ENCODE data around the gene SLC26A6.

DNA sequence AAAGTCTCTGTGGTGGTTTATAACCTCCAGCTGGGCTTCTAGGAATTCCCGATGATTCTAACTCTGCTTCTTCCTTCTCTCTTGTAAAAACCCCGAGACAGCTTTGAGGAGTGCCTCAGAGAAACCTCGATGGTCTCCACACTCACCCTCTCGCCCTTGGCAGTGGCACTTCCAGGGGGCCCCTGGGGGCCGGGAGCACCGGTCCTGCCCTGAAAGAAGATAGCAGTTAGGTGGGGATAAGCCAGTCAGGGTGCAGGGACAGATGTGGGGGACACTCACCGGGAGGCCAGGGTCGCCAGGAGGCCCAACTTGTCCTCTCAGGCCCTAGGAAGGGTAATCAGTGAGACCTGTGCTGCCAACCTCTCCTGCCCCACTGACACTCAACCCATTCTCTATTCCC, 49.9 kb downstream of the SLC26A6 start:
- TF ChIP-seq EZH2 (IDR thresholded peaks at IDR 0.05; ENCODE audit: borderline replicate concordance, low read length): no peak
- TF ChIP-seq, protein P1, sequence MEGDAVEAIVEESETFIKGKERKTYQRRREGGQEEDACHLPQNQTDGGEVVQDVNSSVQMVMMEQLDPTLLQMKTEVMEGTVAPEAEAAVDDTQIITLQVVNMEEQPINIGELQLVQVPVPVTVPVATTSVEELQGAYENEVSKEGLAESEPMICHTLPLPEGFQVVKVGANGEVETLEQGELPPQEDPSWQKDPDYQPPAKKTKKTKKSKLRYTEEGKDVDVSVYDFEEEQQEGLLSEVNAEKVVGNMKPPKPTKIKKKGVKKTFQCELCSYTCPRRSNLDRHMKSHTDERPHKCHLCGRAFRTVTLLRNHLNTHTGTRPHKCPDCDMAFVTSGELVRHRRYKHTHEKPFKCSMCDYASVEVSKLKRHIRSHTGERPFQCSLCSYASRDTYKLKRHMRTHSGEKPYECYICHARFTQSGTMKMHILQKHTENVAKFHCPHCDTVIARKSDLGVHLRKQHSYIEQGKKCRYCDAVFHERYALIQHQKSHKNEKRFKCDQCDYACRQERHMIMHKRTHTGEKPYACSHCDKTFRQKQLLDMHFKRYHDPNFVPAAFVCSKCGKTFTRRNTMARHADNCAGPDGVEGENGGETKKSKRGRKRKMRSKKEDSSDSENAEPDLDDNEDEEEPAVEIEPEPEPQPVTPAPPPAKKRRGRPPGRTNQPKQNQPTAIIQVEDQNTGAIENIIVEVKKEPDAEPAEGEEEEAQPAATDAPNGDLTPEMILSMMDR (IDR thresholded peaks at IDR 0.05; ENCODE audit: low read length): no peak

Measured in OCI-LY1 (cell line).